ENCODE data around the gene SIAH1.
A peak's percentile ranks its signal among the peaks of the same experiment; 100 is the strongest.

SIAH1 gene

DNA sequence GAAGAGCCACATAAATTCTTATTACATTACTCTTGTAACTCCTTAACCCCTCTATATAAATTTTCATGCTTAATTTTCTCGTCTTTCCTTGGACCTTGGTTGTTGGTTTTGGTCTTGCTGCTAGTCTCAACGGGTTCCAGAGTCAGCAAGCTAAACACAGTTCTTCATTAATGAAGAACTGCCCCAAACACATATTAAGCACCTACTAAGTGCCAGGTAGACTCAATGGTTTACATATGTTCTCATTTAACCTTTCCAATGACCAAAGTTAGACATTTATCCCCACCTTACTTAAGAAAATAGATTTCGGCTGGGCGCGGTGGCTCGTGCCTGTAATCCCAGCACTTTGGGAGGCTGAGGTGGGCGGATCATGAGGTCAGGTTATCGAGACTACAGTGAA lies 15.0 kb downstream of the SIAH1 start:
- TF ChIP-seq, protein P1, sequence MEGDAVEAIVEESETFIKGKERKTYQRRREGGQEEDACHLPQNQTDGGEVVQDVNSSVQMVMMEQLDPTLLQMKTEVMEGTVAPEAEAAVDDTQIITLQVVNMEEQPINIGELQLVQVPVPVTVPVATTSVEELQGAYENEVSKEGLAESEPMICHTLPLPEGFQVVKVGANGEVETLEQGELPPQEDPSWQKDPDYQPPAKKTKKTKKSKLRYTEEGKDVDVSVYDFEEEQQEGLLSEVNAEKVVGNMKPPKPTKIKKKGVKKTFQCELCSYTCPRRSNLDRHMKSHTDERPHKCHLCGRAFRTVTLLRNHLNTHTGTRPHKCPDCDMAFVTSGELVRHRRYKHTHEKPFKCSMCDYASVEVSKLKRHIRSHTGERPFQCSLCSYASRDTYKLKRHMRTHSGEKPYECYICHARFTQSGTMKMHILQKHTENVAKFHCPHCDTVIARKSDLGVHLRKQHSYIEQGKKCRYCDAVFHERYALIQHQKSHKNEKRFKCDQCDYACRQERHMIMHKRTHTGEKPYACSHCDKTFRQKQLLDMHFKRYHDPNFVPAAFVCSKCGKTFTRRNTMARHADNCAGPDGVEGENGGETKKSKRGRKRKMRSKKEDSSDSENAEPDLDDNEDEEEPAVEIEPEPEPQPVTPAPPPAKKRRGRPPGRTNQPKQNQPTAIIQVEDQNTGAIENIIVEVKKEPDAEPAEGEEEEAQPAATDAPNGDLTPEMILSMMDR (conservative IDR thresholded peaks at IDR 0.05; ENCODE audit: low read depth, low read length) = no peak
- Histone ChIP-seq H3K4me2 (no peak overlapping the region), H3K79me2 (ENCODE audit: insufficient read depth, low read depth) (peaks cover 93% of the 10 kb centered on the region), H3K27me3 (ENCODE audit: insufficient read depth, low read depth) (no peaks in the 10 kb centered on the region), H4K20me1 (ENCODE audit: insufficient read depth) (peaks cover 19% of the 10 kb centered on the region), H3K4me1 (ENCODE audit: low read depth, poor library complexity, severe bottlenecking) (peaks cover 39% of the 10 kb centered on the region), H3K4me3 (IDR thresholded peaks at IDR 0.05; ENCODE audit: insufficient read depth, low read depth, low read length) (no peak overlapping the region), H3K9ac (no peak overlapping the region), H3K27ac (no peak overlapping the region), H2AFZ (ENCODE audit: low read depth) (no peak overlapping the region), H3K36me3 (ENCODE audit: insufficient read depth) (no peaks in the 10 kb centered on the region)

DNA sequence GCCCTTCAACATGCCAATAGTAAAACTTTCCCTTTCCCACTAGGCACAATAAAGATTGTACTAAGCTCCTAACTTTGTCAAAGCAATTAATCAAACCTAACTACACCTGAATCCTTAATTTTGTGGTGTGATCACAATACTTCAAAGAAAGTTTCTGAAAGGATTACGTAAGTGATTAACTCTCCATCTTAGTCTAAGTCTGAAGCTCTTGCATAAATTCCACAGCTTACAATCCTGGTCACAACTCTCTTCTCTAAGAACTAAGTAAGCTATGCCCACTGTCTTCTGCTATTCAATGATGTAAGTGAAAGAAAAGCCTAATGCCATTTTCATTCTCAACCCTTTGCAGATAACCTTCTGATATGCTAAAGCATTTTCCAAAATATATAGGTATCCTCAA lies 15.4 kb downstream of the SIAH1 start:
- Histone ChIP-seq H2AFZ (ENCODE audit: low read depth) (no peak overlapping the region), H3K4me3 (IDR thresholded peaks at IDR 0.05; ENCODE audit: insufficient read depth, low read depth, low read length) (no peak overlapping the region), H3K79me2 (ENCODE audit: insufficient read depth, low read depth) (peaks cover 93% of the 10 kb centered on the region), H3K27ac (no peak overlapping the region), H3K4me1 (ENCODE audit: low read depth, poor library complexity, severe bottlenecking) (peaks cover 43% of the 10 kb centered on the region), H4K20me1 (ENCODE audit: insufficient read depth) (peaks cover 24% of the 10 kb centered on the region), H3K36me3 (ENCODE audit: insufficient read depth) (no peaks in the 10 kb centered on the region), H3K9ac (no peak overlapping the region), H3K27me3 (ENCODE audit: insufficient read depth, low read depth) (no peaks in the 10 kb centered on the region), H3K4me2 (no peak overlapping the region)
- TF ChIP-seq, protein P1 (conservative IDR thresholded peaks at IDR 0.05; ENCODE audit: low read depth, low read length) = no peak

DNA sequence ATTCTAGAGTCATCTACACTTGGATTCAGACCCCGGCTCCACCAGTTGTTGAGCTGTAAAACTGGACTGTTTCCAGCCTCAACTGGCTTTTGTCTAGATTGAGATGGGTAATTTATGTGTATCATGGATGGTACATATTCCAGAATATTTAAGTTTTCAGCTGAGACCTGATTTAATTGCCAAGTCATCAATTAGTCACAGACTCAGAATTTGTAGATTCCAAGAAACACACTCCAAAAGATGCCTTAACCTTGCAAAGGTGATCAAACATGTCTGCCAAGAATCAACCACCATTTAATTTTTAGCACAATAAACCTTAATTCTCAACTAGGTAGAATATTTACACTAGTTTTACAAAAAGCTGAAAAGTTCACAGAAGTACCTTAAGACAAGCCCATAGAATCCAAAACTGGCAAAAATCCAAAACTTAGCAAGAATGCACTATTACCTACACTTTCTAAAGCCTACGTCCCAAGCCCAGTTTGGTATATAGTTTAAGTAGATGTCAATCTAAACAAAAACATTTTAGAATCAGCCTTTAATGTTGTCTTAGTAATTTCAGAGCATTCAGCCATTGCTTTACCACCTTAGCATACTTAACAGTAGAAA lies 17.7 kb downstream of the SIAH1 start:
- TF ChIP-seq, protein P1 (conservative IDR thresholded peaks at IDR 0.05; ENCODE audit: low read depth, low read length) = no peak
- Histone ChIP-seq H3K27me3 (ENCODE audit: insufficient read depth, low read depth) (no peaks in the 10 kb centered on the region), H3K4me3 (IDR thresholded peaks at IDR 0.05; ENCODE audit: insufficient read depth, low read depth, low read length) (no peak overlapping the region), H3K36me3 (ENCODE audit: insufficient read depth) (no peaks in the 10 kb centered on the region), H3K4me2 (peak overlapping the region; percentile 85), H3K4me1 (ENCODE audit: low read depth, poor library complexity, severe bottlenecking) (peaks cover 56% of the 10 kb centered on the region), H3K79me2 (ENCODE audit: insufficient read depth, low read depth) (peaks cover 93% of the 10 kb centered on the region), H2AFZ (ENCODE audit: low read depth) (no peak overlapping the region), H4K20me1 (ENCODE audit: insufficient read depth) (peaks cover 25% of the 10 kb centered on the region), H3K27ac (peak overlapping the region; percentile 90), H3K9ac (peak overlapping the region; percentile 82; the same call in 1 of the 2 replicates)

DNA sequence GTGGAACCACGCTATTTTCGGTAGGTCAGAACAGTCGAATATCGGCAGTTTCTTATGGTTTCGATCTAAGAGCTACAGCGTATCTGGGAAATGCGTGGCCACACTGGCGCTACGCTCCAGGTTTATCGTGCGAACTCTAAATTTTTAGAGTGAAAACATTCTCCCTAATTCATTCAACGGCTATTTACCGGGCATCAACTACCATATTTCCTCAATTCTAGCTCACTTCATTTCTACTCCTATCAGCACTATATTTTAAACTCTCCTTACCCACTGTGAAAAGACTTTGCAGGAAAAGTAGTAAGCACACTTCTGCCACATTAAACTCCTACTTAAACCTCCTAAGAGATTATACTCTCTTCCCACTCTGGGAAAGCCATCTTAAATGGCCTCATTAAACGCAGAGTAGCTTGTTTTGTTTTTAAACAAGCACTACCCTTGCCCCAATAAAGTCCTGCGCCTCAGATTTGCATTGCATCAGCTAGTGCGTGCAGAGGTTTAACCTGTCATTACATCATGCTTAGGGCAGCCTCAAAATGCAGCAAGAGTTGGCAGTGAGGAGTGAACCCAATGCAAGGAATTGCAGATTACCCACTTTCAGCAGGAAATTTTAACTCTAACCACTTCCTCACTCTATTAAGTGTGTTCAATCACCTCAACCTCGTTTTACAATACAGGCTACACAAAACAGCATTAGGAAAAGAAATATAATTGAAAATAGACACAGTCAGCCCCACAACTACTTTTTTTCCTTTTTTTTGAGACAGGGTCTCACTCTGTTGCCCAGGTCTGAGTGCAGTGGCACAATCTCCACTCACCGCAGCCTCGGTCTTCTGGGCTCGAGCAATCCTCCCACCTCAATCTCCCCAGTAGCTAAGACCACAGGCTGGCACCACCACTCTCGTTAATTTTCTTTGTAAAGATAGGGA lies 18.8 kb downstream of the SIAH1 start:
- Histone ChIP-seq H3K4me1 (ENCODE audit: low read depth, poor library complexity, severe bottlenecking) (peaks cover 56% of the 10 kb centered on the region), H3K27ac (peak overlapping the region; percentile 90), H3K79me2 (ENCODE audit: insufficient read depth, low read depth) (peaks cover 93% of the 10 kb centered on the region), H3K4me2 (peak overlapping the region; percentile 85), H3K36me3 (ENCODE audit: insufficient read depth) (no peaks in the 10 kb centered on the region), H2AFZ (ENCODE audit: low read depth) (peak overlapping the region; percentile 35), H4K20me1 (ENCODE audit: insufficient read depth) (peaks cover 25% of the 10 kb centered on the region), H3K4me3 (IDR thresholded peaks at IDR 0.05; ENCODE audit: insufficient read depth, low read depth, low read length) (no peak overlapping the region), H3K9ac (peak overlapping the region; percentile 82), H3K27me3 (ENCODE audit: insufficient read depth, low read depth) (no peaks in the 10 kb centered on the region)
- TF ChIP-seq, protein P1 (conservative IDR thresholded peaks at IDR 0.05; ENCODE audit: low read depth, low read length) = no peak
